ENCODE results near the gene SMIM5.

DNA sequence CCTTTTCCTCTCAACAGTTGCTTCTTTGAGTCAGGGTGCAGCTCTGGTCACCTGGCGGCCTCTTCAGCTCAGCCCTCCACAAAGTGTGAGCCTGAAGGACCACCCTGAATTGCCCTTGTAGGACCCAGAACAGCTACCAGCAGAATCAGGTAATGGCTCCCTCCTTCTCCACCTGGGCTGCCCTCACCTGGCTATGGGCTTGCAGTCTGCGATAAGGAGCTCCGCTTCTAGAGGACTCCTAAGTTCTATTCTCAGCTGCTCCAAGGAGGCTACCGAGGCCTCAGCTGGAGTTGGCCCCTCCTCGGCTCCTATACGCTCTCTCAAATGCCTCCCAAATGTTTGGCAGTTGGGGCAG, 13.4 kb downstream of the SMIM5 start:
- no peak for TF ChIP-seq FOXJ3 (CRISPR knock-in tag; IDR thresholded peaks at IDR 0.05)
- no peak for TF ChIP-seq SMAD1 (IDR thresholded peaks at IDR 0.05; ENCODE audit: low read depth, low read length, partially characterized antibody)
- TF ChIP-seq CREB1 (IDR thresholded peaks at IDR 0.05), result no peak
- no peak for TF ChIP-seq CREB1 (CRISPR knock-in tag; IDR thresholded peaks at IDR 0.05)
- TF ChIP-seq NR2C2 (CRISPR knock-in tag; IDR thresholded peaks at IDR 0.05), result no peak
- TF ChIP-seq NR2C2 (tag; IDR thresholded peaks at IDR 0.05), result no peak
- TF ChIP-seq PHF21A (IDR thresholded peaks at IDR 0.05; ENCODE audit: borderline replicate concordance, low read depth), result no peak
- TF ChIP-seq, protein P1, sequence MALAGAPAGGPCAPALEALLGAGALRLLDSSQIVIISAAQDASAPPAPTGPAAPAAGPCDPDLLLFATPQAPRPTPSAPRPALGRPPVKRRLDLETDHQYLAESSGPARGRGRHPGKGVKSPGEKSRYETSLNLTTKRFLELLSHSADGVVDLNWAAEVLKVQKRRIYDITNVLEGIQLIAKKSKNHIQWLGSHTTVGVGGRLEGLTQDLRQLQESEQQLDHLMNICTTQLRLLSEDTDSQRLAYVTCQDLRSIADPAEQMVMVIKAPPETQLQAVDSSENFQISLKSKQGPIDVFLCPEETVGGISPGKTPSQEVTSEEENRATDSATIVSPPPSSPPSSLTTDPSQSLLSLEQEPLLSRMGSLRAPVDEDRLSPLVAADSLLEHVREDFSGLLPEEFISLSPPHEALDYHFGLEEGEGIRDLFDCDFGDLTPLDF (CRISPR knock-in tag; IDR thresholded peaks at IDR 0.05), result no peak
- TF ChIP-seq, protein P2, sequence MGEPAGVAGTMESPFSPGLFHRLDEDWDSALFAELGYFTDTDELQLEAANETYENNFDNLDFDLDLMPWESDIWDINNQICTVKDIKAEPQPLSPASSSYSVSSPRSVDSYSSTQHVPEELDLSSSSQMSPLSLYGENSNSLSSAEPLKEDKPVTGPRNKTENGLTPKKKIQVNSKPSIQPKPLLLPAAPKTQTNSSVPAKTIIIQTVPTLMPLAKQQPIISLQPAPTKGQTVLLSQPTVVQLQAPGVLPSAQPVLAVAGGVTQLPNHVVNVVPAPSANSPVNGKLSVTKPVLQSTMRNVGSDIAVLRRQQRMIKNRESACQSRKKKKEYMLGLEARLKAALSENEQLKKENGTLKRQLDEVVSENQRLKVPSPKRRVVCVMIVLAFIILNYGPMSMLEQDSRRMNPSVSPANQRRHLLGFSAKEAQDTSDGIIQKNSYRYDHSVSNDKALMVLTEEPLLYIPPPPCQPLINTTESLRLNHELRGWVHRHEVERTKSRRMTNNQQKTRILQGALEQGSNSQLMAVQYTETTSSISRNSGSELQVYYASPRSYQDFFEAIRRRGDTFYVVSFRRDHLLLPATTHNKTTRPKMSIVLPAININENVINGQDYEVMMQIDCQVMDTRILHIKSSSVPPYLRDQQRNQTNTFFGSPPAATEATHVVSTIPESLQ (CRISPR knock-in tag; IDR thresholded peaks at IDR 0.05), result no peak
- no peak for TF ChIP-seq POLR2G (IDR thresholded peaks at IDR 0.05; ENCODE audit: low read depth, low read length)
- TF ChIP-seq, protein P3, sequence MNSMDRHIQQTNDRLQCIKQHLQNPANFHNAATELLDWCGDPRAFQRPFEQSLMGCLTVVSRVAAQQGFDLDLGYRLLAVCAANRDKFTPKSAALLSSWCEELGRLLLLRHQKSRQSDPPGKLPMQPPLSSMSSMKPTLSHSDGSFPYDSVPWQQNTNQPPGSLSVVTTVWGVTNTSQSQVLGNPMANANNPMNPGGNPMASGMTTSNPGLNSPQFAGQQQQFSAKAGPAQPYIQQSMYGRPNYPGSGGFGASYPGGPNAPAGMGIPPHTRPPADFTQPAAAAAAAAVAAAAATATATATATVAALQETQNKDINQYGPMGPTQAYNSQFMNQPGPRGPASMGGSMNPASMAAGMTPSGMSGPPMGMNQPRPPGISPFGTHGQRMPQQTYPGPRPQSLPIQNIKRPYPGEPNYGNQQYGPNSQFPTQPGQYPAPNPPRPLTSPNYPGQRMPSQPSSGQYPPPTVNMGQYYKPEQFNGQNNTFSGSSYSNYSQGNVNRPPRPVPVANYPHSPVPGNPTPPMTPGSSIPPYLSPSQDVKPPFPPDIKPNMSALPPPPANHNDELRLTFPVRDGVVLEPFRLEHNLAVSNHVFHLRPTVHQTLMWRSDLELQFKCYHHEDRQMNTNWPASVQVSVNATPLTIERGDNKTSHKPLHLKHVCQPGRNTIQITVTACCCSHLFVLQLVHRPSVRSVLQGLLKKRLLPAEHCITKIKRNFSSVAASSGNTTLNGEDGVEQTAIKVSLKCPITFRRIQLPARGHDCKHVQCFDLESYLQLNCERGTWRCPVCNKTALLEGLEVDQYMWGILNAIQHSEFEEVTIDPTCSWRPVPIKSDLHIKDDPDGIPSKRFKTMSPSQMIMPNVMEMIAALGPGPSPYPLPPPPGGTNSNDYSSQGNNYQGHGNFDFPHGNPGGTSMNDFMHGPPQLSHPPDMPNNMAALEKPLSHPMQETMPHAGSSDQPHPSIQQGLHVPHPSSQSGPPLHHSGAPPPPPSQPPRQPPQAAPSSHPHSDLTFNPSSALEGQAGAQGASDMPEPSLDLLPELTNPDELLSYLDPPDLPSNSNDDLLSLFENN (IDR thresholded peaks at IDR 0.05; ENCODE audit: low read depth in 2 of 2, low read length in 2 of 2), result no peak
